Uterus (tissue), 4 donors: ENCODE measurements around the gene IL17RB. TPM values are rescaled to one million over a fixed set of nuclear protein-coding genes. Genes with fewer than 3 reads are reported as not detected.

Source experiments
- DNase-seq, 2 donors: peaks; one replicate each; pipeline ENCODE4 v3.0.0-alpha.2; 2019 to 2020
- H3K27ac ChIP-seq, 2 donors: fragments of 200-600 bp; sonication (generic); 1 replicate in 1 of 2; 2 replicates in 1 of 2; pipeline ENCODE4 v1.5.1; 2016 to 2018
- H3K27me3 ChIP-seq, 2 donors: fragments of 200-600 bp; sonication (generic); one replicate each; pipeline ENCODE4 v1.5.1; 2018 to 2019; ENCODE audit warnings: control low read depth in 1 of 2
- H3K36me3 ChIP-seq, 2 donors: fragments of 200-600 bp; sonication (generic); one replicate each; pipeline ENCODE4 v1.5.1; 2019; ENCODE audit warnings: control low read depth in 1 of 2
- H3K4me1 ChIP-seq, 2 donors: fragments of 200-600 bp; sonication (generic); one replicate each; pipeline ENCODE4 v1.5.1; 2018 to 2019; ENCODE audit warnings: control low read depth in 1 of 2
- H3K4me3 ChIP-seq, 2 donors: fragments of 200-600 bp; sonication (generic); 1 replicate in 1 of 2; 2 replicates in 1 of 2; pipeline ENCODE4 v1.5.1; 2018 to 2019; ENCODE audit warnings: mild to moderate bottlenecking in 1 of 2
- H3K9me3 ChIP-seq, 2 donors: fragments of 200-600 bp; sonication (generic); one replicate each; pipeline ENCODE4 v1.5.1; 2019; ENCODE audit warnings: control low read depth in 1 of 2
- POLR2A ChIP-seq, 2 donors: fragments of 450-650 bp; IDR thresholded peaks; one replicate each; pipeline ENCODE4 v1.6.1; 2016; ENCODE audit warnings: antibody characterized with exemption in 2 of 2, mild to moderate bottlenecking in 1 of 2, moderate library complexity in 1 of 2
- intact Hi-C: fragments of 100-400 bp; cut with DNase I; formaldehyde crosslinking; loops from one replicate; pipeline ENCODE4 v1.15.1; 2023; ENCODE audit warnings: low total_unique reads
- total RNA-seq, 4 donors: library from RNA; depleted of rRNA in 3 of 4; stranded (reverse); fragments of >200 nt in 3 of 4; gene quantifications; one replicate each; pipeline versions ENCODE4 v1.1.0 to v1.2.4, GENCODE V29; 2014 to 2023
- TF ChIP-seq, protein P1 (sequence below), 4 experiments: fragments of 200-600 bp in 2 of 4; fragments of 450-650 bp in 2 of 4; sonication (generic) in 2 of 4; IDR thresholded peaks; one replicate each; pipeline ENCODE4 v1.5.1; 2016 to 2019; ENCODE audit warnings: antibody characterized with exemption in 4 of 4, mild to moderate bottlenecking in 2 of 4, moderate library complexity in 1 of 4
- donor health status: DM: yes; HTN: yes; CAD: no.

Gene IL17RB
- total RNA-seq, 4 donors from 2014 or later, result 1.3 to 4.6 (median 2.8) TPM; not detected in 1

DNA sequence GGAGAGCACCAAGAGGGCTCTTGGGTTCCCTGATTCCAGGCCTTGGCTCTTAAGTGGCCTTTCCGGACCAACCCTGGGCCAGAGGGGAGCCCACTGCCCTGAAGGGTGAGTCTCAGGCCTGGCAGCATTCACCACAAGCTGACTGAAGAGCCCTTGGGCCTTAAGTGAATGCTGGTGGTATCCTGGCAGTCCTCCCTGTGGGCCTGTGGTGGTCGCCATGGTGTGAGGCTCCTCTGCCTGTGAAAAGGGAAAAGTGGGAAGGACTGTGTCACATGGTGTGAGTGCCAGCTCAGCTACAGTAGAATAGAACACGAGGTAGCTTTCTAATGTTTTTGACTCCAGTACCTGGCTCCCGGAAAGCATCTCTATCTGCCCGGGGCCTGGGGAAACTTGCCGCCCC, 15.4 kb upstream of the IL17RB start:
- intact Hi-C loops, result no loop called here
- TF ChIP-seq, protein P1, sequence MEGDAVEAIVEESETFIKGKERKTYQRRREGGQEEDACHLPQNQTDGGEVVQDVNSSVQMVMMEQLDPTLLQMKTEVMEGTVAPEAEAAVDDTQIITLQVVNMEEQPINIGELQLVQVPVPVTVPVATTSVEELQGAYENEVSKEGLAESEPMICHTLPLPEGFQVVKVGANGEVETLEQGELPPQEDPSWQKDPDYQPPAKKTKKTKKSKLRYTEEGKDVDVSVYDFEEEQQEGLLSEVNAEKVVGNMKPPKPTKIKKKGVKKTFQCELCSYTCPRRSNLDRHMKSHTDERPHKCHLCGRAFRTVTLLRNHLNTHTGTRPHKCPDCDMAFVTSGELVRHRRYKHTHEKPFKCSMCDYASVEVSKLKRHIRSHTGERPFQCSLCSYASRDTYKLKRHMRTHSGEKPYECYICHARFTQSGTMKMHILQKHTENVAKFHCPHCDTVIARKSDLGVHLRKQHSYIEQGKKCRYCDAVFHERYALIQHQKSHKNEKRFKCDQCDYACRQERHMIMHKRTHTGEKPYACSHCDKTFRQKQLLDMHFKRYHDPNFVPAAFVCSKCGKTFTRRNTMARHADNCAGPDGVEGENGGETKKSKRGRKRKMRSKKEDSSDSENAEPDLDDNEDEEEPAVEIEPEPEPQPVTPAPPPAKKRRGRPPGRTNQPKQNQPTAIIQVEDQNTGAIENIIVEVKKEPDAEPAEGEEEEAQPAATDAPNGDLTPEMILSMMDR (IDR thresholded peaks at IDR 0.05), result no peak
- no peak for TF ChIP-seq POLR2A (IDR thresholded peaks at IDR 0.05)
- no peak for DNase-seq
- H3K9me3 ChIP-seq, result no peaks in the 10 kb centered on the region
- no peak overlapping the region for H3K4me3 ChIP-seq
- H3K27me3 ChIP-seq, result no peaks in the 10 kb centered on the region
- H3K4me1 ChIP-seq, result no peaks in the 10 kb centered on the region
- no peaks in the 10 kb centered on the region for H3K36me3 ChIP-seq
- H3K27ac ChIP-seq, result no peak overlapping the region

DNA sequence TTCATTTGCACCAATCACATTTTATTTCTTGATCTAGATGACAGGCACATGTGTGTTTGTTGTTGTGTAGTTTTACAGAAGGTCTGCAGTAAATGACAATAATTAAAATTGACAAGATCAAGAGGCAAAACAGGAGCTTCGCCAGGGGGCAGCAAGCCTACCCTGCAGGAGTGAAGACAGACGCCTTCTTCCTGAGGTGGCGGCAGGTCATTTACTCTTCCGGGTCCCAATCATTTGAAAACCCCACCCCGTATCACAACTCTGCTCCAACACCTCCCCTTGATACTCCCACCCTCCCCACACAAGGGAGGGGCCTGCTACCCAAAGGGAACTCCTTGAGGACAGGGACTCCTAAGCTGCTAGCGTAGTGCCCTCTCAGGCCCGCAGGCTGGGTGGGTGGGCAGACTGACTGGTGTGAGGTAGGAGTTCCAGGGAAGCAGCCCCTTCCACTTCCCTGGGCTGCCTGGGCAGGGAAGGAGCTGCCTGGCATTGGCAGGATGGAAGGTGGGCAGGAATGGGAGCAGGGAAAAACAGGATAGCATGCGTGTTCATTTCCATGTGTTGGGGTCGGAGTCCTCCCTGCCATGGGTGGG, 13.2 kb upstream of the IL17RB start:
- Histone ChIP-seq H3K9me3 (no peaks in the 10 kb centered on the region), H3K4me3 (no peak overlapping the region), H3K36me3 (no peaks in the 10 kb centered on the region), H3K27me3 (no peaks in the 10 kb centered on the region), H3K27ac (no peak overlapping the region), H3K4me1 (no peaks in the 10 kb centered on the region)
- no peak for DNase-seq
- TF ChIP-seq POLR2A (IDR thresholded peaks at IDR 0.05), result no peak
- TF ChIP-seq, protein P1 (IDR thresholded peaks at IDR 0.05), result no peak
- intact Hi-C loops, result no loop called here

DNA sequence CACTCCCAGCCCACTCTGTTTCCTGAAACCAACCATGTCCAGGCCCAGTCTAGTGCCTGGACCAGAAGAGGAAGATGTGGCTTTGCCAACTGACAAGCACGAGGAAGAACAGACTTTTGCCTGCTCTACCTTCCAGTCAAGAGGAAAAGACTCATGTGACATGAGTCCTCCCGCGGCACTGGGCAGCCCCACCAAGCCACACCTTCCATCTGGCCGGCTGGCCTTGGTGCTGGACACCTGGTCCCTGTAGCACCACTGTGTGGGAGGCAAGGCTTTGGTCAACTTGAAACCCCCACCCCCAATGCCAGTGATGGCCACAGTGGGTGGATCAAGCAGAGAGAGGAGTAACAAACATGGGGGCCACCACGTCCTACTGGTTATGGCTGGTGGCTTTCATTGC, 12.7 kb upstream of the IL17RB start:
- no peaks in the 10 kb centered on the region for H3K27me3 ChIP-seq
- no peaks in the 10 kb centered on the region for H3K9me3 ChIP-seq
- TF ChIP-seq, protein P1 (IDR thresholded peaks at IDR 0.05), result no peak
- no peak for TF ChIP-seq POLR2A (IDR thresholded peaks at IDR 0.05)
- intact Hi-C loops, result no loop called here
- H3K4me1 ChIP-seq, result no peaks in the 10 kb centered on the region
- no peaks in the 10 kb centered on the region for H3K36me3 ChIP-seq
- no peak for DNase-seq
- H3K27ac ChIP-seq, result no peak overlapping the region
- no peak overlapping the region for H3K4me3 ChIP-seq

DNA sequence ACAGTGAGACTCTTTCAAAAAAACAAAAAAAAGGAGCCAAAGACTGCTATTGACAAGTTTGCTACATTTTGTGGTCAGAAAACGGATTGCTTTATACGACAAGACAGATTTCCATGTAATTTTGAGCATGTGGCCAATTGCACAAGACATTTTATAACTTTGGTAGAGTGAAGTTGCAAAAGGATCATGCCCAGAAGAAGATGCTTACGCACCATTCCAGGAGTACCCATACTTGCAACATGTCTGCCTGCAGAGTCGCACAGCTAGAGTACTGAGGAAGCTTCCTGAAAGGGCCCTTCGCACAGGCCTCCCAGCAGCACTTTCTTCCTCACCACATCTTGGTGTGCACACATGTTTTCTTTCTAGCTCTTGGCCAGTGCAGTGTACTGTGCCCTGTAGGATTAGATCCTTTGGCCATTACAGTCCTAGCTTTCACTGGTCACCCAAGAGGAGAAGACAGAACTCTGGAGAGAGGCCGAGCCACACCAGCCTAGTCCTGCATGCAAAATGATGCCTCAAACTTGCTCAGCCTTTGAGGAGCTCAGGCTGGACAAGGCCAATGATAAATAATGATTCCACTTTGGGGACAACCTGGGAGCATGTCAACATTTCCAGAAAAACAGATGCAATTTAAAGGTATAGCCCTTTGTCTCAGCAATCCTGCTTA, 11.8 kb upstream of the IL17RB start:
- no peak overlapping the region for H3K4me3 ChIP-seq
- H3K9me3 ChIP-seq, result no peaks in the 10 kb centered on the region
- no peaks in the 10 kb centered on the region for H3K36me3 ChIP-seq
- no peak overlapping the region for H3K27ac ChIP-seq
- no peak for DNase-seq
- intact Hi-C loops, result no loop called here
- no peak for TF ChIP-seq POLR2A (IDR thresholded peaks at IDR 0.05)
- TF ChIP-seq, protein P1 (IDR thresholded peaks at IDR 0.05), result no peak
- no peaks in the 10 kb centered on the region for H3K4me1 ChIP-seq
- H3K27me3 ChIP-seq, result no peaks in the 10 kb centered on the region

DNA sequence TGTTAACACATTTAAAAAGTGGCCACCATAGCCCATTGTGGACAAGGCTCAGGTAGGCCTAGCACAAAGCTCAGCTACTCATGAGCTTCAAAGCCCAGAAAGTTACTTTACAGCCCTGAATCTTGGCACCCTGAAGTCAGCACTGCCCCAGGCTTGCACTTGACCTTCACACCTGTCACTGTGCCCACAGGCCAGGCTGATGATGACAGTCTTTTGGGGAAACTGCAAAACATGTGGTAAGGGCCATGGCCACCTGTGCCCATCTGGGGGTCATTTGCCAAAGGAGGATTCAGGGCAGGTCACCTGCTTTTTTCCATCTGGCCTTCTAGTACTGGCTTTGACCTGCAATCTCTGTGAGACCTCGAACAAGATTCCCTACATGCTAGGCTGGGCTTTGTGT, 11.1 kb upstream of the IL17RB start:
- no peaks in the 10 kb centered on the region for H3K4me1 ChIP-seq
- intact Hi-C loops, result no loop called here
- H3K4me3 ChIP-seq, result no peak overlapping the region
- H3K27me3 ChIP-seq, result no peaks in the 10 kb centered on the region
- H3K36me3 ChIP-seq, result no peaks in the 10 kb centered on the region
- TF ChIP-seq, protein P1 (IDR thresholded peaks at IDR 0.05), result no peak
- TF ChIP-seq POLR2A (IDR thresholded peaks at IDR 0.05), result no peak
- no peak for DNase-seq
- no peak overlapping the region for H3K27ac ChIP-seq
- H3K9me3 ChIP-seq, result no peaks in the 10 kb centered on the region
